Erythroblast (primary cell): ENCODE measurements around the gene ZNF280D.

ENCODE experiments used
- GATA1 ChIP-seq: IDR thresholded peaks from 2 replicates; pipeline ENCODE4 v1.6.1; 2011; ENCODE audit warnings: low read depth, mild to moderate bottlenecking, control low read depth, low read length, moderate library complexity
- POLR2A ChIP-seq: IDR thresholded peaks from 2 replicates; pipeline ENCODE4 v1.6.1; 2011; ENCODE audit warnings: mild to moderate bottlenecking, low read length

GRCh38 chr15:56675930-56676329 lies 57.4 kb downstream of the ZNF280D start:
- TF ChIP-seq POLR2A, result no peak
- TF ChIP-seq GATA1, result no peak
